ENCODE results near the gene HAT1.
"Not testable (repeated sequence)": the region's sequence is repeated elsewhere in the genome, so short reads cannot be mapped to it uniquely, and the experiment has no call there.

The HAT1 gene, protein sequence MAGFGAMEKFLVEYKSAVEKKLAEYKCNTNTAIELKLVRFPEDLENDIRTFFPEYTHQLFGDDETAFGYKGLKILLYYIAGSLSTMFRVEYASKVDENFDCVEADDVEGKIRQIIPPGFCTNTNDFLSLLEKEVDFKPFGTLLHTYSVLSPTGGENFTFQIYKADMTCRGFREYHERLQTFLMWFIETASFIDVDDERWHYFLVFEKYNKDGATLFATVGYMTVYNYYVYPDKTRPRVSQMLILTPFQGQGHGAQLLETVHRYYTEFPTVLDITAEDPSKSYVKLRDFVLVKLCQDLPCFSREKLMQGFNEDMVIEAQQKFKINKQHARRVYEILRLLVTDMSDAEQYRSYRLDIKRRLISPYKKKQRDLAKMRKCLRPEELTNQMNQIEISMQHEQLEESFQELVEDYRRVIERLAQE

DNA sequence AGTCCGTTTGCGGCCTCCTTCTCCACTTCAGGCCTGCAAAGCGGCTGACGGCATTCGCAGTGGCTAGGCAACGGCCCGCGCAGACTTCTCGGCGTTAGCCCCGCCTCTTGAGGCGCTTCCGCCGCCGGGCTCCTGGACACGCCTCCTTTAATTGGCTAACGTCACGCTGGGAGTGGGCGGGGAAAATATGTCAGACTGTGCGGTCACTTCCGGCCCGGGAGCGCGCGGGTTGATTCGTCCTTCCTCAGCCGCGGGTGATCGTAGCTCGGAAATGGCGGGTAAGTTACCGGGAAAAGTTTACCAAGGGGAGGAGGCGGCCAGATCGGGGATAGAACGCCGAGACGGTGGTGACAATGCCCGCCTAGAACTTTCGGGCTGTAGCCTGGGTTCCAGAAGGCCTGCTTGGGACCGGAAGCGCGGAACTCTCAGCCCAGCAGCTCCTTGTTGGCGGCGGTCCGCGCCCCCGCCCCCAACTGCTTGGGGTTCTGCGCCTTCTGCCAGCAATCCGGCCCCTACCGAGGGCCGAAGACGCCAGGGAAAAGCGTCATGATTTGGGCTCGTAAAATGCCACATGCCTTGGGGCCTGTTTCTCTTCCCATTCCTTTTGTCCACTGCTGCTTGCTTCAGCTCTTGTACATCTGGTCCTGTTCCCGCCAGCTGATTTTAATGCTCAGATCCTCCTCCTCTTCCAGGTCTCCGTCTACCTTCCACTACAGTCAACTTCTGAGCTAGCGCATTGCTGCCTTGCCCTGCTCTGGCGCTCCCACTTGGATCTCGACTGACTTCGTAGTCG, at the start of gene HAT1:
Gene HAT1, plus strand, starts transcription at position 232 of the 793 bp plus-strand sequence. Its CDS starts 40 bp downstream, at position 272.
- peak; percentile 75 for DNase-seq

DNA sequence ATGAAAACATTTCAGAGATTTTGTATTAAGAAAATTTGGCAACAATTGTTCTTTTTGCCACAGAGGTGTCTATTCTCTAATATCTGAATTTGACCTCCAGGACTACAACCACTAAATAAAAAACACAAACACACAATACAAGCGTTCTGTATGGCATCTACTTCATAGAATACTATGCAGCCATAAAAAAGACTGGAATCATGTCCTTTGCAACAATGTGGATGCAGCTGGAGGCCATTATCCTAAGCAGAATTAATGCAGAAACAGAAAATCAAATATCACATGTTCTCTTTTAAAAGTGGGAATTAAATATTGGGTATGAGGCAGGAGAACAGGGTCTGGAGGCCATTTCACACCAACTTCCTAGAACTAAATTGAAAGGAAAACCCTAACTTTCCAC, 47.7 kb upstream of the HAT1 start:
- DNase-seq, result no peak

DNA sequence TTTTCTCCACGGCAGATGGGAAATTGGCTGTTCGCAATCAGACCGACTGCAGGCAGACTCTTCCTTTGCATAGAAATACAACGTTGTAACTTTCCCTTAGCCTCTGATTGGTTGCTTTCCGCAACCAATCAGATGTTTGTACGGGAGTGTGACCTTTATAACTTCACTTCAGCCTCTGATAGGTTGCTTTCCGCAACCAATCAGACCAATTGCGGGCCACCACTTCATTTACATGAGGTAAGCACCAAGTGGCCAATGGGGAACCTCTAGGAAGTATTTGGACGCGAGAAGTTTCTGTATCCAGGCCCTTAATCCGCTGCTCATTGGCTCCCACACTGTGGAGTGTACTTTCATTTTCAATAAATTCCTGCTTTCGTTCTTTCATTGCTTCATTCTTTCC, 47.3 kb upstream of the HAT1 start:
- no peak for DNase-seq

- no peak for DNase-seq
These were observed 43.7 kb upstream of the HAT1 start for GRCh38 chr2:171878481-171878993.

GRCh38 chr2:171879865-171880264, 42.4 kb upstream of the HAT1 start:
- no peak for DNase-seq

DNA sequence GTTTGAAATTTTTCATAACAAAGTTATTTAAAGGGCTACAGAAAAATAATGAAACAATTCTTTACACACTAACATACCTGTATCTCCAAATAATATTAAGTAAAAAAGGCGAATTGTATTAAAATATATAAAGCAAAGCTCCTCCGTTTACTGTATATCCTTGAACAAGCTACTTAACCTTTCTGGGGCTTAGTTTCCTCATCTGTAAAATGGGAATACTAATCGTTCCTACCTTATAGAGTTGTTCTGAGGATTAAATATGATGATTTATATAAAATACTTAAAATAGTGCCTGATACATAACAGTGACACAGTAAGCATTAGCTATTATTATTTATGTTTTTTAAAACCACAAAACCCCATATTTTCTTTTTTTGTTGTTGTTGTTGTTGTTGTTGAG, 41.5 kb upstream of the HAT1 start:
- DNase-seq, result no peak

GRCh38 chr2:171882089-171882769, 40.0 kb upstream of the HAT1 start:
- no peak for DNase-seq

- no peak for DNase-seq
These were observed 38.9 kb upstream of the HAT1 start for GRCh38 chr2:171883275-171883893.

- DNase-seq, result no peak
These were observed 32.9 kb upstream of the HAT1 start for GRCh38 chr2:171889333-171889732.

- no peak for DNase-seq
These were observed 32.5 kb upstream of the HAT1 start for GRCh38 chr2:171889808-171890207.

DNA sequence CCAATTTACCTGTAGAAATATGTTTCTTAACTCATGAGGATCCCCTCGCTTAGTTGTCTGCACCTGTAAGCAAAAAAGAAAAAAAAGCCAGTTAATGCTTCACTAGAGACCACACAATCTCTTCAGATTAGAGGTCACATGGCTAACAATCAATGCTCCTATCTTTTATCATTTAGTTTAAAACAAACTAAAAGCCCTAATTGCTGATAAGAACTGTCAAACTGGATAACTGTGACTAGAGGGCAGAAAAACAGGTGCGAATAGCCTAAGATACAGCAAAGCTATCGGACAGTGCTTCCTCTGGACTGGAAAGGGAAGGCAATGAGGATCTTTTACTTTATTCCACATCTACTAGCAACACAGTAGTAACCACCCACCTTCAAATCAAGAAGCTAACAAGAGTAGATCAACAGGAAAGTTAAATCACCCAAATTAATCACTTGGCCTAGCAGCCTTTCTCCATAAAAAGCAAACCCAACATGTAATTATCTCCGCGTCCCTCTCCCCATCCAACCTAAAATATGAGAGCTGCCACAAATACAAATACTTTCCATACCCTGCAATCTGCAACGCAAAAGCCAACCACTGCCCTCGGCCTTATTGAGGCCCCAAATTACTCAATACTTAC, 29.0 kb upstream of the HAT1 start:
- DNase-seq, result no peak

DNA sequence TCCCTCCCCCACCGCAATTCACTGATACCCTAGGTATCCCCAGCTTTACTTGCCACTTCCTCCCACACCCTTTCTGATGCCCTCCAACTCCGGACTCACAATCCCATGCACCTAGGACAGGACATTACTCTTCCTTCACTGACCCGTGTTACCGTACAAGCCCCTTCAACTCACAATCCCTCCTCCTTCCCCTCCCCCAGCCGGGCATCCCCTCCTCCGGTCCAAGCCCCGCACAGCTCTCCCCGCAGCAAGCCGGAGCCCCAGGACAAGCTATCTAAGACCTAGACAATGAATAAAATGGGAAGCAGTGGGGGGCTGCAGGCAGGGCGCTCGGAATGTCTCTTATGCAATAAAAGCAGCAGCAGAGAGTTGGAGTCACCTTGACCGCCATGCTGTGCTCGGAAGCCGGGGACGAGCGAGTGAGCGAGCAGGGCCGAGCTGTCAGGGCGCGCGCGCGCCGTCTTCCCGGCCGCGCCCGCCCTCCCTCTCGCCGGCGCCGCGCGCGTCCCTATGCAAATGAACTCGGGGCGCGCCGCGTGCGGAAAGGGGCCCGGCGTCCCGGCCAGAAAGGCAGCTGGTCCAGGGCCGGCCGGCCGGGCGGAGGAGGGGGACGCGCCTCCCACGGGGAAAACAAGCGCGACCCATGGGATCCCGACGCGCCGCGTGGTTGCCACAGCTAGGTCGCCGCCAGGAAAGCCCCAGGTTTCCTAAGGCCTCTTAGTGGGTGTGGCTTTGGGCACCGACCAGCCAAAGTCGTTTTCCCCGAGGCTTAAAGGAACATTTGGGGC, 28.2 kb upstream of the HAT1 start, which contains the start of gene SLC25A12:
Gene SLC25A12, minus strand, starts transcription at position 421 of the 788 bp plus-strand sequence. Its CDS starts 30 bp downstream, at position 391.
- peak; percentile 84 for DNase-seq

GRCh38 chr2:171894612-171894947, 27.7 kb upstream of the HAT1 start:
- DNase-seq, result no peak

GRCh38 chr2:171895786-171896185, 26.5 kb upstream of the HAT1 start:
- no peak for DNase-seq

DNA sequence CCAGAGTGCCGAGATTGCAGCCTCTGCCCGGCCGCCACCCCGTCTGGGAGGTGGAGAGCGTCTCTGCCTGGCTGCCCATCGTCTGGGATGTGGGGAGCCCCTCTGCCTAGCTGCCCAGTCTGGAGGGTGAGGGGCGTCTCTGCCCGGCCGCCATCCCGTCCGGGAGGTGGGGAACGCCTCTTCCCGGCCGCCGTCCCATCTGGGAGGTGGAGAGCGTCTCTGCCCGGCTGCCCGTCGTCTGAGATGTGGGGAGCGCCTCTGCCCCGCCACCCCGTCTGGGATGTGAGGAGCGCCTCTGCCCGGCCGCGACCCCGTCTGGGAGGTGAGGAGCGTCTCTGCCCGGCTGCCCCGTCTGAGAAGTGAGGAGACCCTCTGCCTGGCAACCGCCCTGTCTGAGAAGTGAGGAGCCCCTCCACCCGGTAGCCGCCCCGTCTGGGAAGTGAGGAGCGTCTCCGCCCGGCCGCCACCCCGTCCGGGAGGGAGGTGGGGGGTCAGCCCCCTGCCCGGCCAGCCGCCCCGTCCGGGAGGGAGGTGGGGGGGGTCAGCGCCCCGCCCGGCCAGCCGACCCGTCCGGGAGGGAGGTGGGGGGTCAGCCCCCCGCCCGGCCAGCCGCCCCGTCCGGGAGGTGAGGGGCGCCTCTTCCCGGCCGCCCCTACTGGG, 22.5 kb upstream of the HAT1 start:
- DNase-seq, result not testable (repeated sequence)

DNA sequence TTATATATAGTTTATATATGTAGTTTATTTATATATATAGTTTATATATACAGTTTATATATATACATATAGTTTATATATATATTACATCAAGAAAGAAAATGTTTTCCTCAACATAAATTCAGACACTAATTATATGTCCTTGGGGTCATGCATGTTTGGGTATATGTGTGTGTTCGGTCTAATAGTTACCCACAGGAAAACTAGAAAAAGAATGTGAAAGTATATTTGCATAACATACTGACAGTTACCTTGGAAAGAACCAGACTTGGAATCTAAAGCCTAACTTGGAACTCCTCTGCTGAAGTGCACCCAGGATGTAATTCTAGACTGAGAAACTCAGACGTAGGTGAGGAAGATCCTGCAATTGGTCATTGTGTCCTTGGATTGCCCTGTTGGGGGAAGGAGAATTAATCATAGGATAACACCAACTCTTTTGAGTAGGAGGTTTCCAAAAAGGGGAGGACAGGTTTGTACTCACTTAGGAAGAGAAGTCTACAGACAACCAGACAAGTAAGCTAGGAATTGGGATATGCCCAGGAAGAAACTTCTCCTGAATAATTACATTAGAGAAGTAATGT, 19.3 kb upstream of the HAT1 start:
- no peak for DNase-seq

DNA sequence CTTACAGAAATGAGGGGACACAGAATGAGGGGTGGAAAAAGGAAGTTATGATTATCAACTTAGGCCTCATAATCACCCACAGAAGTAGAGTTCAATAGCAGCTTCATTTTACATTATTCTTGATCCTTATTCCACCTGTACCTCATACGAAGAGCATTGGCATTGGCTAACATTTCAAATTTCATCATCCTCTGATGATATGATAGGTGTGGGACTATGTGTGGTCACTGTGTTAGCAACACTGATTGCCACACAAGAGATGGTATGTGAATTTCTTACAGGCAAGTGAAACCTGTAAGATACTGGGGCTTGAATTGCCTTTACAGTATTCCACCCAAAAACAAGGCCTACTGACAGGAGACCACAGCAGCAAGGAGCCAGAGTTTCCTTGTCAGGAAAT, 14.0 kb upstream of the HAT1 start:
- no peak for DNase-seq

DNA sequence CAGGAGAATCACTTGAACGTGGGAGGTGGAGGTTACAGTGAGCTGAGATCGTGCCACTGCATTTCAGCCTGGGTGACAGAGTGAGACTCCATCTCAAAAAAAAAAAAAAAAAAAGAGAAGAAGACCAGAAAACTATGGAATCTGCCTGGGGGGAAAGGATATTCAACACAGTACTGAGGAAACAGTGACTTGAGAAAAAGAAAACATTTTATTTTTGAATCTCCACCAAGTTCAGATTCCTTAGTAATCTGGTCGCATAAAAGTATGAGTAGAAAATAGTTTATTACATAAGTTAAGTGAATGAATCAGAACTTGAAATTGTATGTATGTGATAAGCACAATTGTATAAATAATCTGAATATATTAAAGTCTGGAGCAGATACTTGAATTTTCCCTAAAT, 13.0 kb upstream of the HAT1 start:
- no peak for DNase-seq

DNA sequence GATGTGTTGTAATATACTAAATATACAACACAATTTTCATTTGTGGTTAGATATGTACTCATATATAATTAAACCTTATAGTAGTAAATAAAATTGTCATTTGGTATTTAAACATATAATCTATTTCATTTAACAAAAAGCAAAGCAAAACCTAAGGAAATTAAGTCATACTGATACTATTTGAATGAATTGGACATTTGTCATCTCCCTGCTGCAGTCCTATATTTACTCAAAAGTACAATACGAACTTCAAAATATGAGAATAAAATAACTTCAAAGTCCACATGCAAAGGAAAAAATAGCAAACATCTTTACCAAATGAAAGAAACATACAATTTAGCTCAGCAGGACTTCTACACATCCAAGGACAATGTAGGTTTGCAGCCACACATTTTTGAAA, 11.8 kb upstream of the HAT1 start:
- DNase-seq, result no peak

DNA sequence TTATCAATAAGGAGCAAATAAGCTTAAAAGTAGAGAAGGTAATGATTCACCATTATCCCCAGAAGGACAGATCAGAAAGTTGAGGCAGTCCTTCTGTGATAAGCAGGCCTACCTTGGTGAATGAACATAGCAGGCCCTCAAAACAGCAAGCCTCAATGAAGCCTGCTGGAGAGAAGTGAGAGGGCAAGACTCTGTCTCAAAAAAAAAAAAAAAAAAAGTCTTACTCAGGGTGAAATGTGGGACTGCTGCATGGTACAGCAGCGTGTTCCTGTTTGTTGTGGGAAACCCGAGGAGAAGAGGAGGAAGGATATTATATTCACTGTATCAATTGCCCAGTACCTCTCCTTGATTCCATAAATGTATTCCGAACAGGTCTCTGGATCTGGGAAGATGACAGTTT, 8.7 kb upstream of the HAT1 start:
- no peak for DNase-seq

GRCh38 chr2:171919453-171919852, 2.8 kb upstream of the HAT1 start:
- DNase-seq, result no peak

All from 8988T (cell line).